PC-3 (cell line): ENCODE data around the gene TMEM208. TPM values are rescaled to one million over a fixed set of nuclear protein-coding genes. Genes with fewer than 3 reads are reported as not detected.

ENCODE experiments used
- ATAC-seq: fragments of 200-7000 bp; cut with Tn5 transposase; 2 replicates; pipeline ENCODE4 v1.9.1; 2020; ENCODE audit warnings: mild to moderate bottlenecking, moderate library complexity
- BruUV-seq: library from RNA; stranded (reverse); fragments of 400-500 nt; replicated peaks from 2 replicates; lab custom pipeline; 2021; lab: Mats Ljungman, UMichigan
- CTCF ChIA-PET: fragments of 300-600 bp; sonication (Branson Sonifier 250); formaldehyde crosslinking; loops from one replicate; lab custom pipeline; 2022; ENCODE audit warnings: antibody characterized with exemption; lab: Charles Lee
- POLR2A ChIA-PET: fragments of 300-600 bp; sonication (Branson Sonifier 250); formaldehyde crosslinking; loops from one replicate; lab custom pipeline; 2022; ENCODE audit warnings: antibody characterized with exemption; ENCODE audit not compliant: unreplicated experiment; lab: Charles Lee
- DNase-seq: peaks from one replicate; pipeline ENCODE4 v3.0.0-alpha.2; 2015
- H2AFZ ChIP-seq: fragments of 300-600 bp; sonication (generic); 2 replicates; pipeline ENCODE4 v1.6.0; 2016; ENCODE audit warnings: antibody characterized with exemption, low read length
- H3F3A ChIP-seq: fragments of 300-600 bp; sonication (generic); one replicate; pipeline ENCODE4 v1.6.0; 2017; ENCODE audit warnings: antibody characterized with exemption, low read length, control low read depth, mild to moderate bottlenecking; ENCODE audit not compliant: unreplicated experiment
- H3K27ac ChIP-seq: fragments of 300-600 bp; sonication (generic); 2 replicates; pipeline ENCODE4 v1.5.1; 2016; ENCODE audit warnings: mild to moderate bottlenecking, low read length
- H3K27me3 ChIP-seq: fragments of 300-600 bp; sonication (generic); 2 replicates; pipeline ENCODE4 v1.6.1; 2016; ENCODE audit warnings: low read length, mixed read lengths
- H3K36me3 ChIP-seq: fragments of 300-600 bp; sonication (generic); 2 replicates; pipeline ENCODE4 v1.6.1; 2016; ENCODE audit warnings: low read depth, mixed run types, low read length, mixed read lengths
- H3K4me1 ChIP-seq: fragments of 300-600 bp; sonication (generic); 2 replicates; pipeline ENCODE4 v1.5.1; 2016; ENCODE audit warnings: low read length; ENCODE audit not compliant: insufficient read depth
- H3K4me2 ChIP-seq: fragments of 300-600 bp; sonication (generic); 2 replicates; pipeline ENCODE4 v1.6.0; 2016; ENCODE audit warnings: low read length
- H3K4me3 ChIP-seq: fragments of 300-600 bp; sonication (generic); 2 replicates; pipeline ENCODE4 v1.5.1; 2016; ENCODE audit warnings: mild to moderate bottlenecking, low read length, mixed read lengths
- H3K79me2 ChIP-seq: fragments of 300-600 bp; sonication (generic); 2 replicates; pipeline ENCODE4 v1.6.1; 2017; ENCODE audit warnings: low read length, mixed read lengths
- H3K9ac ChIP-seq: fragments of 300-600 bp; sonication (generic); 2 replicates; pipeline ENCODE4 v1.6.0; 2016; ENCODE audit warnings: mild to moderate bottlenecking, low read length
- H3K9me2 ChIP-seq: fragments of 300-600 bp; sonication (generic); replicated peaks from 2 replicates; pipeline ENCODE4 v1.6.1; 2016; ENCODE audit warnings: mixed run types, low read length, mixed read lengths
- H3K9me3 ChIP-seq: fragments of 300-600 bp; sonication (generic); 2 replicates; pipeline ENCODE4 v1.6.1; 2016; ENCODE audit warnings: low read length, mixed read lengths
- H4K20me1 ChIP-seq: fragments of 300-600 bp; sonication (generic); 2 replicates; pipeline ENCODE4 v1.6.1; 2016; ENCODE audit warnings: low read length, mixed read lengths
- CTCF ChIP-seq: fragments of 300-600 bp; sonication (generic); conservative IDR thresholded peaks from 2 replicates; pipeline ENCODE4 v1.5.1; 2017; ENCODE audit warnings: antibody characterized with exemption, low read depth, mild to moderate bottlenecking, low read length
- EZH2 ChIP-seq: fragments of 300-600 bp; sonication (generic); IDR thresholded peaks from one replicate; pipeline ENCODE4 v1.6.1; 2017; ENCODE audit warnings: antibody characterized with exemption, mild to moderate bottlenecking, low read length; ENCODE audit not compliant: unreplicated experiment
- EZH2phosphoT487 ChIP-seq: fragments of 300-600 bp; sonication (generic); IDR thresholded peaks from 2 replicates; pipeline ENCODE4 v1.6.1; 2018; ENCODE audit warnings: mild to moderate bottlenecking, antibody characterized with exemption, low read length, borderline replicate concordance
- intact Hi-C: fragments of 100-400 bp; cut with micrococcal nuclease; formaldehyde crosslinking; loops from 2 replicates; pipeline ENCODE4 v1.9.0; 2023
- total RNA-seq: library from RNA; depleted of rRNA; stranded (reverse); fragments of >200 nt; gene quantifications from 2 replicates; pipeline ENCODE4 v1.2.3, GENCODE V29; 2014

TMEM208 gene
- total RNA-seq, 1 experiment from 2014 or later = 35.4 TPM

GRCh38 chr16:67256701-67257230 lies 29.8 kb downstream of the TMEM208 start:
- intact Hi-C loops = no loop called here
- Histone ChIP-seq H3K36me3 (no peaks in the 10 kb centered on the region), H3K9me2 (no peaks in the 10 kb centered on the region), H3K27ac (no peak overlapping the region), H3F3A (no peaks in the 10 kb centered on the region), H3K27me3 (no peaks in the 10 kb centered on the region), H3K4me2 (no peak overlapping the region), H3K9me3 (no peaks in the 10 kb centered on the region), H3K4me1 (no peaks in the 10 kb centered on the region), H3K4me3 (no peak overlapping the region), H3K79me2 (no peaks in the 10 kb centered on the region), H2AFZ (no peak overlapping the region), H3K9ac (no peak overlapping the region), H4K20me1 (no peaks in the 10 kb centered on the region)
- ChIA-PET CTCF (no interaction called here), POLR2A (no interaction called here)
- ATAC-seq (no peak), DNase-seq (no peak)
- TF ChIP-seq EZH2 (no peak), CTCF (no peak), EZH2phosphoT487 (no peak)
- BruUV-seq = no TSS peak

- Histone ChIP-seq H3F3A (no peaks in the 10 kb centered on the region), H2AFZ (no peak overlapping the region), H3K9me3 (no peaks in the 10 kb centered on the region), H4K20me1 (no peaks in the 10 kb centered on the region), H3K4me3 (no peak overlapping the region), H3K4me2 (no peak overlapping the region), H3K79me2 (no peaks in the 10 kb centered on the region), H3K36me3 (no peaks in the 10 kb centered on the region), H3K27ac (no peak overlapping the region), H3K4me1 (no peaks in the 10 kb centered on the region), H3K27me3 (no peaks in the 10 kb centered on the region), H3K9ac (no peak overlapping the region), H3K9me2 (no peaks in the 10 kb centered on the region)
- TF ChIP-seq EZH2 (no peak), CTCF (no peak), EZH2phosphoT487 (no peak)
- intact Hi-C loops = no loop called here
- no peak for DNase-seq
- ATAC-seq = no peak
- ChIA-PET CTCF (no interaction called here), POLR2A (no interaction called here)
- no TSS peak for BruUV-seq
Measured at GRCh38 chr16:67257486-67258160, 30.7 kb downstream of the TMEM208 start.

GRCh38 chr16:67258161-67258835 lies 31.4 kb downstream of the TMEM208 start:
- Histone ChIP-seq H3F3A (no peaks in the 10 kb centered on the region), H3K27me3 (no peaks in the 10 kb centered on the region), H3K9ac (no peak overlapping the region), H3K9me2 (no peaks in the 10 kb centered on the region), H3K4me1 (no peaks in the 10 kb centered on the region), H4K20me1 (no peaks in the 10 kb centered on the region), H3K36me3 (no peaks in the 10 kb centered on the region), H3K4me3 (no peak overlapping the region), H2AFZ (no peak overlapping the region), H3K4me2 (no peak overlapping the region), H3K79me2 (no peaks in the 10 kb centered on the region), H3K9me3 (no peaks in the 10 kb centered on the region), H3K27ac (no peak overlapping the region)
- ChIA-PET POLR2A (no interaction called here), CTCF (interaction anchor here (0.7 kb wide), 1 partner anchor 81 kb away, joined by 5 read pairs; no protein-coding TSS in a partner anchor)
- no TSS peak for BruUV-seq
- no peak for DNase-seq
- intact Hi-C loops = no loop called here
- TF ChIP-seq EZH2 (no peak), EZH2phosphoT487 (no peak), CTCF (no peak)
- no peak for ATAC-seq
